ENCODE data around the gene CDK17. TPM values are rescaled to one million over a fixed set of nuclear protein-coding genes. Genes with fewer than 3 reads are reported as not detected.

The CDK17 gene
- total RNA-seq, 1 donor from 2014 or later = 112 TPM

DNA sequence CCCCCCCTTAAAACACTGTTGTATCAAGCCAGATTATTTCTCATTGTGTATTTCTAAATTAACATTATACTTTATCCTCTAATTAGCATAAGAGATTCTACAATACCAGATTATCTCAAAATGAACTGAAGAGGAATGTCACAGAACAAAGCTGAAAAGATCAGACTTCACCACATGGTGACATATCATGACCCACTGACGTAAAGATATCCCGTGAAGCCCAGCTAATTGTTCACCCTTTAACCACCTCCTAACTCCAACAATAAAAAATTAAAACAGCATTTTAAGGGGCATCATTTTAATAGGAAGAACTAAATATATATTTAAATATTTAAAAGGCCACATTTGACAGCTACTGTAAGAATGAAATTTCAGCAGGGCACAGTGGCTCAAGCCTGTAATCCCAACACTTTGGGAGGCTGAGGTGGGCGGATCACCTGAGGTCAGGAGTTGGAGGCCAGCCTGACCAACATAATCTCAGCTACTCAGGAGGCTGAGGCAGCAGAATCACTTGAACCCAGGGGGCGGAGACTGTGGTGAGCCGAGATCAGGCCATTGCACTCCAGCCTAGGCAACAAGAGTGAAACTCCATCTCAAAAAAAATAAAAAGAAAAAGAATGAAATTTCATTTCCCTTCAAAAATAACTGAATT, 29.0 kb downstream of the CDK17 start:
- TF ChIP-seq, protein P1, sequence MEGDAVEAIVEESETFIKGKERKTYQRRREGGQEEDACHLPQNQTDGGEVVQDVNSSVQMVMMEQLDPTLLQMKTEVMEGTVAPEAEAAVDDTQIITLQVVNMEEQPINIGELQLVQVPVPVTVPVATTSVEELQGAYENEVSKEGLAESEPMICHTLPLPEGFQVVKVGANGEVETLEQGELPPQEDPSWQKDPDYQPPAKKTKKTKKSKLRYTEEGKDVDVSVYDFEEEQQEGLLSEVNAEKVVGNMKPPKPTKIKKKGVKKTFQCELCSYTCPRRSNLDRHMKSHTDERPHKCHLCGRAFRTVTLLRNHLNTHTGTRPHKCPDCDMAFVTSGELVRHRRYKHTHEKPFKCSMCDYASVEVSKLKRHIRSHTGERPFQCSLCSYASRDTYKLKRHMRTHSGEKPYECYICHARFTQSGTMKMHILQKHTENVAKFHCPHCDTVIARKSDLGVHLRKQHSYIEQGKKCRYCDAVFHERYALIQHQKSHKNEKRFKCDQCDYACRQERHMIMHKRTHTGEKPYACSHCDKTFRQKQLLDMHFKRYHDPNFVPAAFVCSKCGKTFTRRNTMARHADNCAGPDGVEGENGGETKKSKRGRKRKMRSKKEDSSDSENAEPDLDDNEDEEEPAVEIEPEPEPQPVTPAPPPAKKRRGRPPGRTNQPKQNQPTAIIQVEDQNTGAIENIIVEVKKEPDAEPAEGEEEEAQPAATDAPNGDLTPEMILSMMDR (IDR thresholded peaks at IDR 0.05; ENCODE audit: unreplicated experiment) = no peak
- DNase-seq (ENCODE audit: low spot score) = no peak
- H3K27me3 Mint-ChIP-seq (ENCODE audit: unreplicated experiment) = peaks cover 8% of the 10 kb centered on the region
- H3K4me3 Mint-ChIP-seq (ENCODE audit: unreplicated experiment) = no peak overlapping the region
- peak overlapping the region; percentile 58 for H3K27ac Mint-ChIP-seq (ENCODE audit: unreplicated experiment)
- peaks cover 7% of the 10 kb centered on the region for H3K36me3 Mint-ChIP-seq (ENCODE audit: low read depth, unreplicated experiment)
- H3K9me3 Mint-ChIP-seq (ENCODE audit: unreplicated experiment) = no peaks in the 10 kb centered on the region
- peaks cover 70% of the 10 kb centered on the region for H3K4me1 Mint-ChIP-seq (ENCODE audit: unreplicated experiment)

DNA sequence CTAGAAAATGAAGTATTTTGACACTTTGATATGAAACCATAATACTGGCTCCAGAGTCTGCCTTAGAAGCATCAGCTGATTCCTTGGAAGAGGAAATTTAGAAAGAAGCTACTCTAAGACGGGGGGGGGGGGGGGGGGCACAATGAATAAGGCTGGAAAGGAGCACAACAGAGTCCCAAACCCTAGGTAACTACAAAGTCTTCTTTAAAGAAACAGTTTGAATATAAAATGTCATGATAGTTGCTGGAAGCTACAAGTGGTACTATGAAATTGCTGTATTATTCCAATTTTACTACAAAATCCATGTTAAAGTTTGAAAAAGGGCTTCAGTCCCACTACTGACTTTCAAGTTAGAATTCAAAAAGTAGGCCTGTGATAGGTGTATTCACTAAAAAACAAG, 31.6 kb downstream of the CDK17 start:
- Mint-ChIP-seq H3K4me3 (ENCODE audit: unreplicated experiment) (no peak overlapping the region), H3K27me3 (ENCODE audit: unreplicated experiment) (peaks cover 2% of the 10 kb centered on the region), H3K4me1 (ENCODE audit: unreplicated experiment) (peaks cover 58% of the 10 kb centered on the region), H3K9me3 (ENCODE audit: unreplicated experiment) (no peaks in the 10 kb centered on the region), H3K36me3 (ENCODE audit: low read depth, unreplicated experiment) (peaks cover 16% of the 10 kb centered on the region), H3K27ac (ENCODE audit: unreplicated experiment) (no peak overlapping the region)
- no peak for DNase-seq (ENCODE audit: low spot score)
- TF ChIP-seq, protein P1 (IDR thresholded peaks at IDR 0.05; ENCODE audit: unreplicated experiment) = no peak

- no peak for DNase-seq (ENCODE audit: low spot score)
- H3K4me1 Mint-ChIP-seq (ENCODE audit: unreplicated experiment) = peaks cover 57% of the 10 kb centered on the region
- peaks cover 2% of the 10 kb centered on the region for H3K27me3 Mint-ChIP-seq (ENCODE audit: unreplicated experiment)
- TF ChIP-seq, protein P1 (IDR thresholded peaks at IDR 0.05; ENCODE audit: unreplicated experiment) = no peak
- H3K36me3 Mint-ChIP-seq (ENCODE audit: low read depth, unreplicated experiment) = peaks cover 16% of the 10 kb centered on the region
- H3K4me3 Mint-ChIP-seq (ENCODE audit: unreplicated experiment) = no peak overlapping the region
- no peaks in the 10 kb centered on the region for H3K9me3 Mint-ChIP-seq (ENCODE audit: unreplicated experiment)
- H3K27ac Mint-ChIP-seq (ENCODE audit: unreplicated experiment) = peak overlapping the region; percentile 80
These were observed 32.0 kb downstream of the CDK17 start for GRCh38 chr12:96368233-96368632.

DNA sequence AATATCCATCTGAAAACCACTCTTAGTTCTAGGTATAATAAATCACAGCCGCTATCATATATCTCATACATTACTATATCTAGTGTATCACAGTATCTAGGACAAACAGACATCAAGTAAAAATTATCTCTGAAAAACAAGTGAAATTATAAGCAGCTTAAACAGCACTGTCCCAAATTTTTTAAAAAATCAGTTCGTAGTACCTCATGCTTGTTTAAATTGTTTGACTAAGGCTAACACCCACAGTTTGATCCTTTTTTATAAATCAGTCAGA, 33.9 kb downstream of the CDK17 start:
- Mint-ChIP-seq H3K4me3 (ENCODE audit: unreplicated experiment) (no peak overlapping the region), H3K9me3 (ENCODE audit: unreplicated experiment) (no peaks in the 10 kb centered on the region), H3K27me3 (ENCODE audit: unreplicated experiment) (no peaks in the 10 kb centered on the region), H3K4me1 (ENCODE audit: unreplicated experiment) (peaks cover 58% of the 10 kb centered on the region), H3K36me3 (ENCODE audit: low read depth, unreplicated experiment) (peaks cover 16% of the 10 kb centered on the region), H3K27ac (ENCODE audit: unreplicated experiment) (peak overlapping the region; percentile 36)
- TF ChIP-seq, protein P1 (IDR thresholded peaks at IDR 0.05; ENCODE audit: unreplicated experiment) = no peak
- DNase-seq (ENCODE audit: low spot score) = no peak

- H3K9me3 Mint-ChIP-seq (ENCODE audit: unreplicated experiment) = no peaks in the 10 kb centered on the region
- H3K4me1 Mint-ChIP-seq (ENCODE audit: unreplicated experiment) = peaks cover 59% of the 10 kb centered on the region
- H3K27me3 Mint-ChIP-seq (ENCODE audit: unreplicated experiment) = no peaks in the 10 kb centered on the region
- DNase-seq (ENCODE audit: low spot score) = no peak
- TF ChIP-seq, protein P1 (IDR thresholded peaks at IDR 0.05; ENCODE audit: unreplicated experiment) = no peak
- no peak overlapping the region for H3K4me3 Mint-ChIP-seq (ENCODE audit: unreplicated experiment)
- peaks cover 16% of the 10 kb centered on the region for H3K36me3 Mint-ChIP-seq (ENCODE audit: low read depth, unreplicated experiment)
- H3K27ac Mint-ChIP-seq (ENCODE audit: unreplicated experiment) = peak overlapping the region; percentile 36
These were observed 34.4 kb downstream of the CDK17 start for GRCh38 chr12:96365604-96366380.
